Measurements from ENCODE around the gene TTC3.
A peak's percentile ranks its signal among the peaks of the same experiment; 100 is the strongest.
"Not testable (repeated sequence)": the region's sequence is repeated elsewhere in the genome, so short reads cannot be mapped to it uniquely, and the experiment has no call there.

The TTC3 gene

GRCh38 chr21:37119421-37120218, 46.6 kb downstream of the TTC3 start:
- H3K4me3 ChIP-seq (ENCODE audit: low read depth, low read length): no peak overlapping the region
- H3K27ac ChIP-seq (ENCODE audit: low read depth, low read length): no peak overlapping the region
- H3K9me3 ChIP-seq (ENCODE audit: control insufficient read depth, insufficient read depth, low read depth, low read length): no peaks in the 10 kb centered on the region
- H3K27me3 ChIP-seq (ENCODE audit: control insufficient read depth, insufficient read depth, low read length): no peaks in the 10 kb centered on the region
- peaks cover 11% of the 10 kb centered on the region; the same call in 1 of the 2 replicates for H3K4me1 ChIP-seq (ENCODE audit: control insufficient read depth, insufficient read depth, low read length)
- H3K9ac ChIP-seq (ENCODE audit: low read length): no peak overlapping the region
- no peaks in the 10 kb centered on the region; the same call in 1 of the 2 replicates for H3K36me3 ChIP-seq (ENCODE audit: control insufficient read depth, insufficient read depth, low read length)

DNA sequence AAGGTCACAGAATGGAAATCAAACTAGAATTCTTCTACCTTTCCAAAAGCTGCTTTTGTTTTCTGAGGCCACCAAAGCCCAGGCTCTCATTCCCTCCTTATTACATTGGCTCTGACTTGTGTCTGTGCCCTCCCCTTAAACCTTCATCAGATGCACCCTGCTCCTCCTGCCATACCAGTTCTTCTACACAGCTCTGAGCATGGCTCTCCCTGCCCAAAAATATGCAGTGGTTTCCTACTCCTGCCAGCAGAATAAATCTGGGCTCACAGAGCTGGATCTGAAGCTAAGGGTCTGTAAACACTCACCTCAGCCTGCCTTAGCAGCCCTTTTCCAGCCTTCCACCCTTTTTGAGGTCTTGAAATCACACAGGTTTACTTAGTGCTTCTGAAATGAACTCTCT, 55.0 kb downstream of the TTC3 start:
- H3K27me3 ChIP-seq (ENCODE audit: control insufficient read depth, insufficient read depth, low read length): no peaks in the 10 kb centered on the region
- H3K9ac ChIP-seq (ENCODE audit: low read length): no peak overlapping the region
- H3K9me3 ChIP-seq (ENCODE audit: control insufficient read depth, insufficient read depth, low read depth, low read length): no peaks in the 10 kb centered on the region
- H3K27ac ChIP-seq (ENCODE audit: low read depth, low read length): no peak overlapping the region
- peaks cover 31% of the 10 kb centered on the region for H3K36me3 ChIP-seq (ENCODE audit: control insufficient read depth, insufficient read depth, low read length)
- H3K4me3 ChIP-seq (ENCODE audit: low read depth, low read length): no peak overlapping the region
- H3K4me1 ChIP-seq (ENCODE audit: control insufficient read depth, insufficient read depth, low read length): peaks cover 3% of the 10 kb centered on the region; the same call in 1 of the 2 replicates

DNA sequence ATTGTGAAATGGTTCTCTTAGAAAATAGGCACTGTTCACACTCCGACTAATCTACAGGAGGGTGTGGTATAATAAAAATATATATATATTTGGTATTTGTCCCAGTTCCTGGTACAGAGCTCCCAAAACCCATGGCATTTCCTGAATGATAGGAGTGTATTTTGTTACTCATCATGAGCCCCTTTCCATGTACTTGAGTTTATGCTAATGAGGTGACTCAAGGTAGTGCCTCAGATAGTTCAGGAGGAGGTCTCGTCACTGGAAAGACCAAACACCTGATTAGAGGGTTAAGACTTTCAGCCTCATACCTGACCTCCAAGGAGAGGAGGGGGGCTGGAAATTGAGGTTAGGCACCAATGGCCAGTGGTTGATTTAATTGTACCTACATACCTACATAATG, 57.9 kb downstream of the TTC3 start:
- Histone ChIP-seq H3K27me3 (ENCODE audit: control insufficient read depth, insufficient read depth, low read length) (no peaks in the 10 kb centered on the region), H3K9me3 (ENCODE audit: control insufficient read depth, insufficient read depth, low read depth, low read length) (no peaks in the 10 kb centered on the region), H3K9ac (ENCODE audit: low read length) (no peak overlapping the region), H3K36me3 (ENCODE audit: control insufficient read depth, insufficient read depth, low read length) (peaks cover 49% of the 10 kb centered on the region), H3K27ac (ENCODE audit: low read depth, low read length) (no peak overlapping the region), H3K4me1 (ENCODE audit: control insufficient read depth, insufficient read depth, low read length) (peaks cover 3% of the 10 kb centered on the region; the same call in 1 of the 2 replicates), H3K4me3 (ENCODE audit: low read depth, low read length) (no peak overlapping the region)

GRCh38 chr21:37136261-37136660, 63.2 kb downstream of the TTC3 start:
- no peak overlapping the region for H3K27ac ChIP-seq (ENCODE audit: low read depth, low read length)
- peaks cover 16% of the 10 kb centered on the region for H3K4me1 ChIP-seq (ENCODE audit: control insufficient read depth, insufficient read depth, low read length)
- no peak overlapping the region for H3K9ac ChIP-seq (ENCODE audit: low read length)
- no peak overlapping the region for H3K4me3 ChIP-seq (ENCODE audit: low read depth, low read length)
- no peaks in the 10 kb centered on the region for H3K27me3 ChIP-seq (ENCODE audit: control insufficient read depth, insufficient read depth, low read length)
- no peaks in the 10 kb centered on the region; the same call in 1 of the 2 replicates for H3K9me3 ChIP-seq (ENCODE audit: control insufficient read depth, insufficient read depth, low read depth, low read length)
- H3K36me3 ChIP-seq (ENCODE audit: control insufficient read depth, insufficient read depth, low read length): peaks cover 52% of the 10 kb centered on the region

DNA sequence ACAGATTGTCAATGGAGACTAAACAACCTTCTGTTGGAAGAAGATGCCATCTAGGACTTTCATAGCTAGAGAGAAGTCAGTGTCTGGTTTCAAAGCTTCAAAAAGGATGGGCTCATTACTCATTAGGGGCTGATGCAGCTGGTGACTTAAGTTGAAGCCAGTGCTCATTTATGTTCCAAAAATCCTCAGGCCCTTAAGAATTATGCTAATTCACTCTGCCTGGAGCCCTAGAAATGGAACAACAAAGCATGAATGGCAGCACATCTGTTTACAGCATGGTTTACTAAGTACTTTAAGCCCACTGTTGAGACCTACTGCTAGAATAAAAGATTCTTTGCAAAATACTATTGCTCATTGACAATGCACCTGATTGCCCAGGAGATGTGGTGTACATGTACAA, 63.7 kb downstream of the TTC3 start:
- Histone ChIP-seq H3K4me1 (ENCODE audit: control insufficient read depth, insufficient read depth, low read length) (peaks cover 15% of the 10 kb centered on the region), H3K9me3 (ENCODE audit: control insufficient read depth, insufficient read depth, low read depth, low read length) (no peaks in the 10 kb centered on the region; the same call in 1 of the 2 replicates), H3K27me3 (ENCODE audit: control insufficient read depth, insufficient read depth, low read length) (no peaks in the 10 kb centered on the region), H3K9ac (ENCODE audit: low read length) (no peak overlapping the region), H3K27ac (ENCODE audit: low read depth, low read length) (no peak overlapping the region), H3K36me3 (ENCODE audit: control insufficient read depth, insufficient read depth, low read length) (peaks cover 50% of the 10 kb centered on the region), H3K4me3 (ENCODE audit: low read depth, low read length) (no peak overlapping the region)

GRCh38 chr21:37139154-37139553, 66.1 kb downstream of the TTC3 start:
- no peak overlapping the region for H3K4me3 ChIP-seq (ENCODE audit: low read depth, low read length)
- H3K27ac ChIP-seq (ENCODE audit: low read depth, low read length): peak overlapping the region; percentile 59
- no peaks in the 10 kb centered on the region for H3K27me3 ChIP-seq (ENCODE audit: control insufficient read depth, insufficient read depth, low read length)
- peaks cover 44% of the 10 kb centered on the region for H3K36me3 ChIP-seq (ENCODE audit: control insufficient read depth, insufficient read depth, low read length)
- H3K9me3 ChIP-seq (ENCODE audit: control insufficient read depth, insufficient read depth, low read depth, low read length): no peaks in the 10 kb centered on the region; the same call in 1 of the 2 replicates
- peaks cover 15% of the 10 kb centered on the region for H3K4me1 ChIP-seq (ENCODE audit: control insufficient read depth, insufficient read depth, low read length)
- H3K9ac ChIP-seq (ENCODE audit: low read length): no peak overlapping the region

DNA sequence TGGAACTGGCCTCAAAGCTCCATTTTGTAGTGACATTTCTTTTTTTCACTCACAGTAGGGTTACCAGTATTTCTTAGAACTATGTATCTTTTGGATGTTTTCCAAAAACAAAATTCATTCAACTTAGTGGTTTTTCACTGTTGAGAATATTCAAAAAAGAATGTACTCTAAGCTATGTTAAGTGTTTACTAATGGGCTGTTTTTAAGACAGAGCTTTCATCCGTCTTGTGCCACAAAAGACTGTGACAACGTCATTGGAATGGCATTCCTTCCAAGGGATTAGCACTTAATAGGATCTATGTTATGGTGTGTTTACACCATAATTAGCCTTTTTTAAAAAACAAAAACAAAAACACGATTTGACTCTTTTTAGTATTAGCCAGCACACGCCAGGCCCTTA, 66.8 kb downstream of the TTC3 start:
- Histone ChIP-seq H3K27me3 (ENCODE audit: control insufficient read depth, insufficient read depth, low read length) (no peaks in the 10 kb centered on the region), H3K9ac (ENCODE audit: low read length) (no peak overlapping the region), H3K27ac (ENCODE audit: low read depth, low read length) (peak overlapping the region; percentile 59; the same call in 1 of the 2 replicates), H3K9me3 (ENCODE audit: control insufficient read depth, insufficient read depth, low read depth, low read length) (no peaks in the 10 kb centered on the region; the same call in 1 of the 2 replicates), H3K36me3 (ENCODE audit: control insufficient read depth, insufficient read depth, low read length) (peaks cover 36% of the 10 kb centered on the region), H3K4me1 (ENCODE audit: control insufficient read depth, insufficient read depth, low read length) (peaks cover 15% of the 10 kb centered on the region), H3K4me3 (ENCODE audit: low read depth, low read length) (0 out of 2 replicates have a peak overlapping the region, but pooled peaks have one; percentile 0)

GRCh38 chr21:37143392-37143791, 70.3 kb downstream of the TTC3 start:
- H3K9ac ChIP-seq (ENCODE audit: low read length); H3K27ac ChIP-seq (ENCODE audit: low read depth, low read length); H3K36me3 ChIP-seq (ENCODE audit: control insufficient read depth, insufficient read depth, low read length); H3K4me3 ChIP-seq (ENCODE audit: low read depth, low read length); H3K27me3 ChIP-seq (ENCODE audit: control insufficient read depth, insufficient read depth, low read length); H3K9me3 ChIP-seq (ENCODE audit: control insufficient read depth, insufficient read depth, low read depth, low read length): not testable (repeated sequence)
- H3K4me1 ChIP-seq (ENCODE audit: control insufficient read depth, insufficient read depth, low read length): peaks cover 21% of the 10 kb centered on the region

GRCh38 chr21:37145635-37146111, 72.6 kb downstream of the TTC3 start:
- Histone ChIP-seq H3K4me1 (ENCODE audit: control insufficient read depth, insufficient read depth, low read length) (peaks cover 6% of the 10 kb centered on the region), H3K36me3 (ENCODE audit: control insufficient read depth, insufficient read depth, low read length) (peaks cover 15% of the 10 kb centered on the region; the same call in 1 of the 2 replicates)

GRCh38 chr21:37146320-37147235, 73.5 kb downstream of the TTC3 start:
- Histone ChIP-seq H3K36me3 (ENCODE audit: control insufficient read depth, insufficient read depth, low read length) (peaks cover 15% of the 10 kb centered on the region; the same call in 1 of the 2 replicates), H3K4me1 (ENCODE audit: control insufficient read depth, insufficient read depth, low read length) (peaks cover 6% of the 10 kb centered on the region), H3K4me3 (ENCODE audit: low read depth, low read length) (no peak overlapping the region), H3K27me3 (ENCODE audit: control insufficient read depth, insufficient read depth, low read length) (no peaks in the 10 kb centered on the region), H3K9ac (ENCODE audit: low read length) (no peak overlapping the region), H3K27ac (ENCODE audit: low read depth, low read length) (no peak overlapping the region), H3K9me3 (ENCODE audit: control insufficient read depth, insufficient read depth, low read depth, low read length) (no peaks in the 10 kb centered on the region)

More at GRCh38 chr21:37145635-37146111, 72.6 kb downstream of the TTC3 start:
- no peak overlapping the region for H3K9ac ChIP-seq (ENCODE audit: low read length)
- H3K9me3 ChIP-seq (ENCODE audit: control insufficient read depth, insufficient read depth, low read depth, low read length): no peaks in the 10 kb centered on the region
- H3K27ac ChIP-seq (ENCODE audit: low read depth, low read length): no peak overlapping the region
- H3K27me3 ChIP-seq (ENCODE audit: control insufficient read depth, insufficient read depth, low read length): no peaks in the 10 kb centered on the region
- no peak overlapping the region for H3K4me3 ChIP-seq (ENCODE audit: low read depth, low read length)
